ENCODE data around the gene XRCC6.
"Not testable (repeated sequence)": the region's sequence is repeated elsewhere in the genome, so short reads cannot be mapped to it uniquely, and the experiment has no call there.

The XRCC6 gene

DNA sequence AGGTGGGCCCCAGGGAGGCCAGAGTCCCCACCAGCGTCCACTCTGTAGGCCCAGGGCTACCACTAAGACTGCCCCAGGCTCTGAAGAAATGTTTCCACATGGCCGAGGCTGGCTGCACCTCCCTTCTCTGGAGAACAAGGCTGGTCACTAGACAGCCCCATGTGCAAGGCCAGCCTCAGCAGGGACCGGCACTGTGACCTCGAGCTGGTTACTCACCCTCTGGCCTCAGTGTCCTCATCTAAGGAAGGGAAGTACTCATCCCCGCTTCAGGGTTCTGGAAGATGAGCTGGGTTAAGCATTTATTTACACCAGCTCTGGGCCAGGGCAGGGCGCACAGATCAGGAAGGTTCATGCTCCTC, 41.1 kb upstream of the XRCC6 start:
- no peak overlapping the region for H3K27ac ChIP-seq (ENCODE audit: insufficient read depth, low read depth, low read length, poor library complexity, severe bottlenecking)
- H3K36me3 ChIP-seq (ENCODE audit: control insufficient read depth, insufficient read depth, low read length): no peaks in the 10 kb centered on the region
- H3K4me3 ChIP-seq (ENCODE audit: insufficient read depth, low read depth, low read length): no peak overlapping the region
- 92 to 93% methylated on average over 6 of the region's 6 CpGs for WGBS, 2 experiments
- H3K27me3 ChIP-seq (ENCODE audit: control insufficient read depth, insufficient read depth, low read length, poor library complexity, severe bottlenecking): no peaks in the 10 kb centered on the region
- no peaks in the 10 kb centered on the region for H3K4me1 ChIP-seq (ENCODE audit: control insufficient read depth, insufficient read depth, low read length)
- H3K9me3 ChIP-seq (ENCODE audit: control insufficient read depth, low read length): no peaks in the 10 kb centered on the region

DNA sequence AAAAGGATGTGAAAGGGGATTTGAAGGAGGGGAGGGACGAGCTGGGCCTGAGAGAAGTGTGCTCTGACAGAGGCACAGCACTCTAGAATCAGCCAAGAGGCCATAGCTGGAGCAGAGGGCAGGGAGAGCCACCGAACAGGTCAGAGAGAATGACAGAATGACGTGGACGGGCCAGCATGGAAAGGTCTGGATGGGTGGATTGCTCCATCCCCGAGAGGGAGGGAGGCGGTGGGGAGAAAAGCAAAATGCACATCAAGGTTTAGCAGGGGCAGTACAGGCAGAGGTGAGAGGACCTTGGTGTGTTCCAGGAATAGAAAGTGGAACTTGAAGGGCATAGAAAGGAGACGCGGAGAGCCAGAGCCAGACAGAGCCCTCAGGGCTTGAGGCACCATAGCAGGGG, 38.4 kb upstream of the XRCC6 start:
- Histone ChIP-seq H3K4me3 (ENCODE audit: insufficient read depth, low read depth, low read length) (no peak overlapping the region), H3K36me3 (ENCODE audit: control insufficient read depth, insufficient read depth, low read length) (no peaks in the 10 kb centered on the region), H3K9me3 (ENCODE audit: control insufficient read depth, low read length) (no peaks in the 10 kb centered on the region), H3K4me1 (ENCODE audit: control insufficient read depth, insufficient read depth, low read length) (no peaks in the 10 kb centered on the region), H3K27ac (ENCODE audit: insufficient read depth, low read depth, low read length, poor library complexity, severe bottlenecking) (no peak overlapping the region), H3K27me3 (ENCODE audit: control insufficient read depth, insufficient read depth, low read length, poor library complexity, severe bottlenecking) (no peaks in the 10 kb centered on the region)
- WGBS, 2 experiments: 91 to 92% methylated on average over 8 of the region's 8 CpGs

DNA sequence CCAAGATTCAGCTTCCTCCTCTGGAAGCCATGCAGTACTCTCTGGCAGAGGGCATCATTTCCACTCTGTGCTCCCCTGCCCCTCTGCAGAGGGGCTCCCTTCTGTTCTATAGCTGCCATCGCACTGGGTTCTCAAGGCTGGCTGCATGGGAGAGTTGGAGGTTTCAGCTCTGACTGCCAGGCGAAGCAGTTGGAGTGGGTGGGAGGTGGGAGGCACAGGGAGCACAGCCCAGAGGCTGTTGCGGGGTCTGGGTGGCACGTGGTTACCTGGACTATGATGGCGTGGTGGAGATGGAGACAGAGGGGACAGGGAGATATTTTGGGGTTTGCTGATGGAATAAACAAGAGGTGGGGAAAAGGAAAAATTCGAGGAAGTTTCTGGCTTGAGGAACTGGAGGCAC, 36.2 kb upstream of the XRCC6 start:
- Histone ChIP-seq H3K27ac (ENCODE audit: insufficient read depth, low read depth, low read length, poor library complexity, severe bottlenecking) (no peak overlapping the region), H3K9me3 (ENCODE audit: control insufficient read depth, low read length) (no peaks in the 10 kb centered on the region), H3K36me3 (ENCODE audit: control insufficient read depth, insufficient read depth, low read length) (no peaks in the 10 kb centered on the region), H3K27me3 (ENCODE audit: control insufficient read depth, insufficient read depth, low read length, poor library complexity, severe bottlenecking) (no peaks in the 10 kb centered on the region), H3K4me1 (ENCODE audit: control insufficient read depth, insufficient read depth, low read length) (peaks cover 4% of the 10 kb centered on the region), H3K4me3 (ENCODE audit: insufficient read depth, low read depth, low read length) (no peak overlapping the region)
- WGBS, 2 experiments: 90 to 95% methylated on average over 6 of the region's 6 CpGs

DNA sequence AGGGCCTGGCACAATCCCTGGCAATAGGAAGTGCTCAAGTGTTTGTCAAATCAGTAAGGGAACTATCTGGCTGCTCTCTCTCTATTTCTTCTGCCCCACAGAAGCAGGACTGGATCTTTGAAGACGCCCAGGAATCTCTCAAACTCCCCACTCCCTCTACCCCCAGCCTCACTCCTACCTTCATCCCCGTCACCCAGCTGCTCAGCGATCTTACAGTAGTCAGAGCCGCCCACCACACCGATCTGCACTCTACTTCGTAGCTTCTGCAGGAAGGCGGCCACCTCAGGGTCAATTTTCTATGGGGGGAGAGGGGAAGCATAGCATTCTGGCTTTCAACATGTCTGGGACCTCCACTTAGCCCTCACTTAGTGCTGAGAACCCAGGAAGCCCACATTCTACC, 35.2 kb upstream of the XRCC6 start:
- 94 to 97% methylated on average over 7 of the region's 7 CpGs for WGBS, 2 experiments
- Histone ChIP-seq H3K9me3 (ENCODE audit: control insufficient read depth, low read length) (no peaks in the 10 kb centered on the region), H3K36me3 (ENCODE audit: control insufficient read depth, insufficient read depth, low read length) (no peaks in the 10 kb centered on the region), H3K4me3 (ENCODE audit: insufficient read depth, low read depth, low read length) (no peak overlapping the region), H3K27ac (ENCODE audit: insufficient read depth, low read depth, low read length, poor library complexity, severe bottlenecking) (no peak overlapping the region), H3K27me3 (ENCODE audit: control insufficient read depth, insufficient read depth, low read length, poor library complexity, severe bottlenecking) (no peaks in the 10 kb centered on the region), H3K4me1 (ENCODE audit: control insufficient read depth, insufficient read depth, low read length) (peaks cover 4% of the 10 kb centered on the region)

DNA sequence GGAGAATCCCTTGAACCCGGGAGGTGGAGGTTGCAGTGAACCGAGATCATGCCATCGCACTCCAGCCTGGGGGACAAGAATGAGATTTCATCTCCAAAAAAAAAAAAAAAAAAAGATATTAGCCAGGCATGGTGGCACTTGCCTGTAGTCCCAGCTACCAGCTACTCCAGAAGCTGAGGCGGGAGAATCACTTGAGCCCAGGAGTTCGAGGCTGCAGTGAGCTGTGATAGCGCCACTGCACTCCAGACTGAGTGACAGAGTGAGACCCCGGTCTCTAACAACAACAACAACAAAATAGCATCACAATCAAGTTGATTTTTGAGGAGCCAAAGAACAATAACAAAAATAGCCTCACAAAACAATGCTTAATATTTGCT, 33.8 kb upstream of the XRCC6 start:
- no peaks in the 10 kb centered on the region for H3K27me3 ChIP-seq (ENCODE audit: control insufficient read depth, insufficient read depth, low read length, poor library complexity, severe bottlenecking)
- H3K9me3 ChIP-seq (ENCODE audit: control insufficient read depth, low read length): no peaks in the 10 kb centered on the region
- no peaks in the 10 kb centered on the region for H3K36me3 ChIP-seq (ENCODE audit: control insufficient read depth, insufficient read depth, low read length)
- no peak overlapping the region for H3K4me3 ChIP-seq (ENCODE audit: insufficient read depth, low read depth, low read length)
- WGBS, 2 experiments: 88 to 95% methylated on average over 7 of the region's 7 CpGs
- no peak overlapping the region for H3K27ac ChIP-seq (ENCODE audit: insufficient read depth, low read depth, low read length, poor library complexity, severe bottlenecking)
- peaks cover 4% of the 10 kb centered on the region for H3K4me1 ChIP-seq (ENCODE audit: control insufficient read depth, insufficient read depth, low read length)

DNA sequence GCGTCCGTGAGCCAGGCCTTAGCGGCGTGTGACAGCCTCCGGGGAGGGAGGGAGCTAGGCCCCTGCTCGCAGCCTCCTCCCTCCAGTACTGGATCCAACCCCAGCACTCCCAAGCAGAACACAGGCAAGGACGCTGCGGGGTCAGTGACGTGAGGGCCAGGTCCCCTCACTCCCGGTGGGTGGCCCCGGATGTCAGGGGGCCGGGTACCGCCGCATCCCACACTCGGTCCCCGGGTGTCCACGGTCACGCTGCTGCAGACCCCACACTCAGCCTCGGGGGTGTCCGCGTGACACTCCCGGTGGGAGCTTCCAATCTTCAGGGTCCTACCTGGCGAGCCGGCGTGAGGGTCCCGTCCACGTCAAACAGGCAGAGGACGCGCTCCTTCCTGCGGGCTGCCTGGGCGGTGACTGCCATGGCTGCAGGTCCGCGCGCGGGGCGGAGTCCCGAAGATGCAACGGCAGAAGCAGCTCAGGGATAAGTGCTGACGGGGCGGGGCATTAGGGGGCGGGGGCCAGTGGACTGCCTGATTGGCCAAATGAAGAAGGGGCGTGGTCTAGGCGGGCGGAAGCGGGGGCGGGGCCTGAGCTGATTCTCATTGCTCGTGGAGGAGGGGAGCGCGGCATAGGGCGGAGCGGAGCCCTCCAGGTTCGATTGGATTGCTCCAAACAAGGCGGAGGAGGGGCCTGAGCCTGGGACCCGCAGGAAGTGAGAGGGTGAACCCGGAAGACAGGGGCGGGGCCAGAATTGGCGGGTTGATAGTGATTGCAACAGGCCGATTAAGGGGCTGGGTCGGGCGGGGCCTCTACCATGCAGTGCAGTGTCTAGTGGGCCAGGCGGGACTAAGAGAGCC, 31.5 kb upstream of the XRCC6 start, which contains the start of gene PMM1:
PMM1 (minus strand) TSS at position 450 of the 851 bp plus-strand sequence; CDS start at position 415, 35 bp downstream.
- no peaks in the 10 kb centered on the region for H3K9me3 ChIP-seq (ENCODE audit: control insufficient read depth, low read length)
- H3K27me3 ChIP-seq (ENCODE audit: control insufficient read depth, insufficient read depth, low read length, poor library complexity, severe bottlenecking): no peaks in the 10 kb centered on the region
- H3K4me3 ChIP-seq (ENCODE audit: insufficient read depth, low read depth, low read length): peak within 1 kb of the TSS; percentile 80
- H3K36me3 ChIP-seq (ENCODE audit: control insufficient read depth, insufficient read depth, low read length): no peaks in the 10 kb centered on the region
- H3K4me1 ChIP-seq (ENCODE audit: control insufficient read depth, insufficient read depth, low read length): peaks cover 4% of the 10 kb centered on the region
- H3K27ac ChIP-seq (ENCODE audit: insufficient read depth, low read depth, low read length, poor library complexity, severe bottlenecking): no peak within 1 kb of the TSS
- WGBS, 2 experiments: 1% methylated on average over 61 of the region's 61 CpGs

DNA sequence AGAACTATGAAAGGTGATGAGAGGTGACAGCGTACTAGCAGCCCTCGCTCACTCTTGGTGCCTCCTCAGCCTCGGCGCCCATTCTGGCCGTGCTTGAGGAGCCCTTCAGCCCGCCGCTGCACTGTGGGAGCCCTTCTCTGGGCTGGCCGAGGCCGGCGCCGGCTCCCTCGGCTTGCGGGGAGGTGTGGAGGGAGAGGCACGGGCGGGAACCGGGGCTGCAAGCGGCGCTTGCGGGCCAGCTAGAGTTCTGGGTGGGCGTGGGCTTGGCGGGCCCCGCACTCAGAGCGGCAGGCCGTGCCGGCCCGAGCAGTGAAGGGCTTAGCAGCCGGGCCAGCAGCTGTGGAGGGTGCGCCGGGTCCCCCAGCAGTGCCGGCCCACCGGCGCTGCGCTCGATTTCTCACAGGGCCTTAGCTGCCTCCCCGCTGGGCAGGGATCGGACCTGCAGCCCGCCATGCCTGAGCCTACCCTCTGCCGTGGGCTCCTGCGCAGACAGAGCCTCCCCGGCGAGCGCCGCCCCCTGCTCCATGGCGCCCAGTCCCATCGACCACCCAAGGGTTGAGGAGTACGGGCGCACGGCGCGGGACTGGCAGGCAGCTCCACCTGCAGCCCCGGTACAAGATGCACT, 27.6 kb upstream of the XRCC6 start:
- H3K36me3 ChIP-seq (ENCODE audit: control insufficient read depth, insufficient read depth, low read length); H3K9me3 ChIP-seq (ENCODE audit: control insufficient read depth, low read length); H3K27me3 ChIP-seq (ENCODE audit: control insufficient read depth, insufficient read depth, low read length, poor library complexity, severe bottlenecking); H3K27ac ChIP-seq (ENCODE audit: insufficient read depth, low read depth, low read length, poor library complexity, severe bottlenecking); H3K4me3 ChIP-seq (ENCODE audit: insufficient read depth, low read depth, low read length); H3K4me1 ChIP-seq (ENCODE audit: control insufficient read depth, insufficient read depth, low read length): not testable (repeated sequence)
- WGBS, 2 experiments: 95 to 96% methylated on average over 51 of the region's 51 CpGs

DNA sequence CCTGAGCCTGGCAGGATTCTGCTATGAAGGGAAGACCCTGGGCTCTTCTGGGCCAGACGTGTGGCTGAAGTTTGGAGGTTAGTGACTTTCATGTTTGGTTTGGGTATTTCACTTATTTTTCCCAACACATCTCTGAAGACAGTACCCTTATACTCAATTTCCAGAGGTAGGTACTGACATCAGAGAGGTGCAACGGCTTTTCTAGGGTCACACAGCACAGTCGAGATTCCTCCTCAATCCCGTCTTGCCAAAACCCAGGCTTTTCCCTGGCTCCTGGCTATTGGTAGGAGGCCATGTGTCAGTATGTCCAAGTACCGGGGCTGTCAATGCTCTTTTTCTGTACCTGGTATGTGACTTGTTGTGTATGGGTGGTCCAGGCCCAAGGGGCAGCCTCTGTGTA, 25.4 kb upstream of the XRCC6 start:
- Histone ChIP-seq H3K27me3 (ENCODE audit: control insufficient read depth, insufficient read depth, low read length, poor library complexity, severe bottlenecking) (no peaks in the 10 kb centered on the region), H3K4me3 (ENCODE audit: insufficient read depth, low read depth, low read length) (no peak overlapping the region), H3K4me1 (ENCODE audit: control insufficient read depth, insufficient read depth, low read length) (no peaks in the 10 kb centered on the region), H3K27ac (ENCODE audit: insufficient read depth, low read depth, low read length, poor library complexity, severe bottlenecking) (no peak overlapping the region), H3K9me3 (ENCODE audit: control insufficient read depth, low read length) (no peaks in the 10 kb centered on the region), H3K36me3 (ENCODE audit: control insufficient read depth, insufficient read depth, low read length) (peaks cover 5% of the 10 kb centered on the region)
- 94 to 95% methylated on average over 4 to 5 of the region's 5 CpGs for WGBS, 2 experiments

DNA sequence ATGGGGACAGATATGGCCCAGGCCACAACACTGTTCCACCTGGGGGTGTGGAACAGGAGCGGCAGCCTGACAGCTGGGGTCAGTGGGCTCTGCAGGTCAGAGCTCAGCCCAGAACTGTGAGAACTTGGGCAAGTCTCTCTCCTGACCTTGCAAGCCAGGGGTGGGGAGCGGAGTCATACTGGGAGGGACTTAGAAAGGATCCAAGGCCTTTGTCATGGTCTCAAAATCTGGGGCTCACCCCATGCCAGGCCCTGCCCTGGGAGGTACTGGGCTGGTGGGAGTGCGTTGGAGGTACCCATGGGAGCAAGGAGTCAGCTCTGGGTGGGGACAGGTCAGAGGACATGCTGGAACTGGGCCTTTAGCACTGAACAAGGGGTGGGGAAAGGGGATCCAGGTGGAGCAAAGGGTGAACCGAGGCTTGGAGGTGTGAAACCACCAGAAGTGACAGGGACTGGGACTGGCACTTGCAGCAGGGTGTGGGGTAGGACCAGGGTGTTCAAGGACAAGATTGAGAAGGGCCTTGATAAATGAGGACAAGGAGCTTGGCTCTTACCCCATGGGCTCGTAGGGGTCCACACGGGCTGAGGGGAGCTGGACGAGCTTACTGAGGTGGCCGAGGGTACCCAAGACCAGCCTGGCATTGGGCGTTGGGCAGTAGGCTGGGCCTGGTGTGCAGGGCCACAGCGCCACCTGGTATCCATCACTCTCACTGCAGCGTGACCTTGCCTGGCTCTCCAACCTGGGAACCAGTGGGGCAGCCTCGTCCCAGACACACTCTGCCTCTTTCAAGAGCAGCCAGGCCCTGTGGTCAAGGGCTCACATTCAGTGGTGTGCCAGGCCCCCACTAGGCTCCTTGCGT, 24.1 kb upstream of the XRCC6 start:
- H3K4me3 ChIP-seq (ENCODE audit: insufficient read depth, low read depth, low read length): no peak overlapping the region

DNA sequence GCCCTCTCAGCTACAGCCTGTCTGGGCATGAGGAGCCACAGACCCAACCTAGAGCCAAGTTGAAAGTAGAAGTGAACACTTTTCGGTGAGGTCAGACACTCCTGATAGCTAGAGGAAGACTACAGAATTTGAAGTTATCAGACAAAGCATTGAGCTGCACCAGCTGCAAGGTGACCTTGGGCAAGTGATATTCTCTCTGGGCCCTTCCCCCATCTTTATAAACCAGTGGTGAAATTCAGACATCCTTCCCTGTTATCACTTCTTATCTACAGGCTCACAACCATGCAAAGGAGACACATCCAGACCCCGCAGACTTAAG, 23.5 kb upstream of the XRCC6 start:
- H3K9me3 ChIP-seq (ENCODE audit: control insufficient read depth, low read length): no peaks in the 10 kb centered on the region
- no peak overlapping the region for H3K27ac ChIP-seq (ENCODE audit: insufficient read depth, low read depth, low read length, poor library complexity, severe bottlenecking)
- no peaks in the 10 kb centered on the region for H3K4me1 ChIP-seq (ENCODE audit: control insufficient read depth, insufficient read depth, low read length)
- 91 to 99% methylated on average over 2 of the region's 2 CpGs for WGBS, 2 experiments
- no peak overlapping the region for H3K4me3 ChIP-seq (ENCODE audit: insufficient read depth, low read depth, low read length)
- peaks cover 5% of the 10 kb centered on the region for H3K36me3 ChIP-seq (ENCODE audit: control insufficient read depth, insufficient read depth, low read length)
- no peaks in the 10 kb centered on the region for H3K27me3 ChIP-seq (ENCODE audit: control insufficient read depth, insufficient read depth, low read length, poor library complexity, severe bottlenecking)

More for the DNA sequence above, 24.1 kb upstream of the XRCC6 start:
- Histone ChIP-seq H3K27me3 (ENCODE audit: control insufficient read depth, insufficient read depth, low read length, poor library complexity, severe bottlenecking) (no peaks in the 10 kb centered on the region), H3K4me1 (ENCODE audit: control insufficient read depth, insufficient read depth, low read length) (no peaks in the 10 kb centered on the region), H3K9me3 (ENCODE audit: control insufficient read depth, low read length) (no peaks in the 10 kb centered on the region), H3K27ac (ENCODE audit: insufficient read depth, low read depth, low read length, poor library complexity, severe bottlenecking) (no peak overlapping the region), H3K36me3 (ENCODE audit: control insufficient read depth, insufficient read depth, low read length) (peaks cover 5% of the 10 kb centered on the region)
- 62 to 64% methylated on average over 13 of the region's 13 CpGs for WGBS, 2 experiments

All from ectodermal cell (in vitro differentiated cells).